Measurements from ENCODE around the gene CD9.
"Not testable (repeated sequence)": the region's sequence is repeated elsewhere in the genome, so short reads cannot be mapped to it uniquely, and the experiment has no call there.

CD9 gene

DNA sequence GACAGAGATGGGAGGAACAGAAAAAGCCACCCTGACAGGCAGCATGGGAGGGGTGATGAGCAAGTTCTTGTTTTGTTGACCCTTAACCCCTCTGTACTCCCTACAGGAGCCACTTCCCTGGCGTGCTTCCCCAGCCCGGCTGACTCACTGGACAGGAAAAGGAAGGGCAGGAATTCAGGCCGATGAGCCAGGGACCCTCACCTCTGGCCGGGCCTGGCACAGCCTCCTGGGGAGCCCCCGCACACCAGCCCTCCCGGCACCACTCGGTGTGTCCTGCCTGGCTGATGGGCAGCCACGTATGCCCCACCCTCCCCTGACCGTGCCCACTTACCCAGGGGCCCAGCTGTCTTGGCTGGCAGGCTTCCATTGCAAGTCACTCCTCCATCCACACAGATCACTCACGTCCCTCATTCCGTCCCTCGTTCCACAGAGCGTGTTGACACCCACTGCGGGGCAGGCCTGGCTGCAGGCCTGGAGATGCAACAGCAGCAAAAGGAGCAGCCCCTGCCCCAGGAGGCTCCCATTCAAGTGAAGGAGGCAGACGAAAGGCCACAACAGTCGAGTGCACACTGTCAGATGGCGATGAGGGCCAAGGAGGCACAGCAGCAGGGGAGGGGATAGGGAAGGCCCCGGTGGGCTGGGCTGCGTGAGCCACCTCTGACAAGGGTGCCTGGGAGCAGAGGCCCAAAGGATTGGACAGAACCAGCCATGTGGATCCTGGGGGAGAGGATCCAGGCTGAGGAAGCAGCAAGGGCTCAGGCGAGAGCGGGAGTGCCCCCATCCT, 19.7 kb upstream of the CD9 start:
- no peak for DNase-seq

DNA sequence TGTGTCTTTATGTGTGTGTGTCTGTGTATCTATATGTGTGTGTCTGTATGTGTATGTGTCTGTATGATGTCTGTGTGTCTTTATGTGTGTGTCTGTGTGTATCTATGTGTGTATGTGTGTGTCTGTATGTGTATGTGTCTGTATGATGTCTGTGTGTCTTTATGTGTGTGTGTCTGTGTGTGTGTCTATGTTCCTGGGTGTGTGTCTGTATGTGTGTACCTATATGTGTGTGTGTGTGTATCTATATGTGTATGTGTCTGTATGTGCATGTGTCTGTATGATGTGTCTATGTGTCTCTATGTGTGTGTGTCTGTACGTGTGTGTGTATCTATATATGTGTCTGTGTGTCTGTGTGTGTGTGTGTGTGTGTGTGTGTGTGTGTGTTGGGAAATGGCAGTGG, 19.0 kb upstream of the CD9 start:
- no peak for DNase-seq

DNA sequence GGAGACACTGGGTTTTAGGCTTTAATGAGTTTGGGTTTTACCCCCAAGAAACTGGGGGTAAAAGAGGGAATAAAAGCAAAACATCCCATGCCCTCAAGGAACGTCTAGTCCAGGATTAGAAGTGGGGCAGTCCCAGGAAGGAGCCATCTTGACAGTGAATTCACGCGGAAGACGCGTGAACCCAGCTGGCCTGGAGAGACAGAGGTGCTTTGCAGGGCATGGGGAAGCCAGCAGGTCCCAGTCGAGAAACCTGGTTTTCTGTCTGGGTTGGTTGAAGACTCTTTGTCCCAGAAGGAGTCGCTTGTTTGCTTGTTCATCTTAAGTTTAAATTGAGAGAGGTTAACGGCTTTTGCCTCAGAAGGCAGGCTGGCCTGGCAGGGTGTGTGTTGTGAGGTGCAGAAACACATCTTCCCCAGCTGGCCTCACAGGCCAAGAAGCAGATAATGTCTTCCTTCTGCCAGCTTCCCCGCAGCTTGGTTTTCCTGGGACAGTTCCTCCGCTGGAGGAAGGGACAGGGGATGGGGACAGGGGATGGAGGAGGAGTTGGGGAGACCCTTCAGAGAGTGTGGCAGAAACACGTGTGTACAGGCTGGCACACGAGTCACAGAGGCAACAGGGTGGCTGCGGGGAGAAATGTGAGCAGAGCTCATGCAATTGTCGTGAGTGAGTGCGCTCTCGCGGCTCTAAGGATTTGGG, 18.5 kb upstream of the CD9 start:
- no peak for DNase-seq

DNA sequence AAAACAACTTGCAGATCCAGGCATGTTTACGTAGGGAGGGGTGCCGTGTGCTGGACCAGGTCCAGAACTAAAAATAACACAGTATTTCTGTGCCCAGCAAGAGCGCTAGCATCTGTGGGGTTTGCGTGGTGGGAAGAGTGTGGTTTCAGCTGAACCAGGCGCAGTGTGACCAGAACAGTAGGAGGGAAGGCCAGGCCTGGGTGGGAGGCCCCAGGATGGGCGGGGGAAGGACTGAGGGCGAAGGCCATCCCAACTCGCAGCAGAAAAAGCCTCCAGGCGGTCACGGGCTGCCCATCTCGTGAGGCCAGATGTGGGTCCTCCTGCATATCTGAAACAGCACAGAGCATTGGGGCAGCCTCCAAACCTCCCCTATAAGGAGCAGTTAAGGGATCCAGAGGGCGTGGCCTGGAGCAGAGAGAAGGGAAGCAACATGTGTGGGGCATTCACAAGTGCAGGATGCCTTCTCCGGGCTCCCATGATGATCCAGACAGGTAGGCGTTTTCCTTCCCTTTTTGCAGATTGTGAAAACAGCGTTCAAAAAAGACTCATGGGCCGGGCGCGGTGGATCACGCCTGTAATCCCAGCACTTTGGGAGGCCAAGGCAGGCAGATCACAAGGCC, 17.8 kb upstream of the CD9 start:
- no peak for DNase-seq

DNA sequence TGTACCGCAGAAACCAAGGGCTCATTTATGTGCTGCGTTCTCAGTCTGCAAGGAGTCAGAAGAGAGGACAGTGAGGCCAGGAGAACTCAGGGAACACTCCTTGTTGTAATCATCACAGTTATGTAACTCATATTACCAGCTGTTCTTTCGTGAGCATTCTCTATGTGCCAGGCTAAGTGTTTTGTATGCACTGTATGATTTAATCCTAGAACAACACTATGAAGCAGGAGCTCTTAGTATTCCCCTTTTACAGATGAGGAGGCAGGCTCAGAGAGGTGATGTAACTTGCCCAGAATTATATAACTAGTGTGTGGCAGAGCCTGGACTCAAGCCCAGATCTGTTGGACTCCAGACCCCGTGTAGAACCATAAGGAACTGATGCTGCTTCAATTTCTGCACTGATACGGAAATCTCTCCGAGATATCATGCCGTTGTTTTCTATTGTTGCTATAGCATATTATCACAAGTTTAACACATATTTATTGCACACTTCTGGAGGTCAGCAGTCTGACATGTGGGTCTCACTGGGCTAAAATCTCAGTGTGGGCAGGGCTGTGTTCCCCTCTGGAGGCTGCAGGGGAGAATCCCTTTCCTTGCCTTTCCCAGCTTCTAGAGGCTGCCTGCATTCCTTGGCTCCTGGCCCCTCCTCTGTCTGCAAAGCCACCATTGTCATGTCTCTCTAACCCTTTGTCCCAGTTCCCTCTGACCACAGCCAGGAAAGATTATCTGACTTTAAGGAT, 16.3 kb upstream of the CD9 start:
- no peak for DNase-seq

DNA sequence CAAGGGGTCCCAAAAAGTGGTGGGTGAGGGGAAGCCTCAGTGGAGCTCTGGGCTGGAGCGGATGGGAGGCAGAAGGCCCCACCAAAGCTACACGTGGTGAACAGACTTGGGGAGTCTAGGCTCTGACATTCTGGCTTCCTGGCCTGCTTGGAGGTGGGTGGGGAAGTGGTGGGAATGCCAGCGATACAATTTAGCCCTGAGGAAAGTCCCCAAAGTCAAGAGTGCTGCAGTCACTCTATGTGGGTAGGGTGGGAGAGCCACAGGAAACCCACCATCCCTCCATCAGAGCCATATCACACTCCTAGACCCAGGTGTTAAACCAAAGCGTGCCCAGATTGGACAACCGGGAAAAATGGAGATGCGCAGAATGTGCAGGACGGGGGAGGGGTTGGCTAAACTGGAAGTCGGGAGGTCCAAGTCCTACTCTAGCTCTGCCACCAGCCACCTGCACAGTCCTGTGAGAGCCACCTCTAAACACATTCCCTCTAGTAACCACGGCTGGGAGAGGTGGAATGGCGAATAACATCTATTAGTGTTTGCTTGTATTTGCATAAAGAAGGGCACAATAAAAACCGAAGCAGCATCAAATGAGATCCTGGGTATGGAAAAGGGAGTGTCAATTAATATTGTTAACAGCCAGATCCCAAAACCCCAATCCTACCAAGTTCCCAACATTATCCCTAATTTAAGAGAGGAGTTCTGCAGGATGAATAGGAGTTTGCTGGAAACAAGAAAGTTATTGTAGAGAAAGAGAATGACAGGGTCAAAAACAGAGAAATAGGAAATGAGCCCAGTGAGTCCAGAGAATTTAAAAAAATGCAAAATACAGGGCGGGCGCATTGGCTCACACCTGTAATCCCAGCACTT, 14.0 kb upstream of the CD9 start:
- DNase-seq, result no peak

DNA sequence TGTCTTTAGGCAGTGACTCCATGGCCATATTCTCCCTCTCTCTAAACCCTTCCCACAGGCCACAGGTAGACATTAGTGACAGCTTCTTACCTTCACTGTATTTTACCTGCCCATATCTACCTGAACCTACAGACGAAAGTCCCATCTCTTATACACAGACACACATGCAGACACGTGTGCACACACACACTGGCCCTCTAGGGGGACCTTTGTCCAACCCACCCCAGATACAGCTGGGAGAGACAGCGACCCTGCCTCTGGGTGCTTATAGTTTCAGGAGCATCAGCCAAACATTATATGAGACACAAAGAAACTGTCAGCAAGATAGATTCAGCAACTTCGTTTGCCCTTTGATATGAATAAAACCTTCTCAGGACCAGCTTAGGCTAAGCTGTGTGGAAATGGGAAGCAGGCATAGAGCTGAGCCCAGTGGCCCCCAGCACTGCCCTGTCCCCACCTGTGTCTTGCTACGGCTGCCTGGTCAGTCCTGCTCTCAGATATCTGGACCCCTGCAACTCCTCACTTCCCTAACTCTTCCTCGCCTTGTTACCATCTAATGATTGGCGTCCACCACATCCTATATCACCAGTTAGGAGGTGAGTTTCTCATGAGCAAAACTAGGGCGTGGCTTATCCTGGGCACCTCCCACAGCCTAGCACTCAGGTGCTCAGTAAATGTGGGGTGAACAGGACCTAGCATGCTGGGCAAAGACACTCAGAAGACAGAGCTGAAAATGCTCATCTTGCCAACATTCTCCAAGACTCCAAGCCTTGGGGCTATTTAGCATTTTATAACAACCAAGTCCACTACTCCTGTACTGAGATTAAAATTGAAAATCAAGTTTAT, 12.0 kb upstream of the CD9 start:
- no peak for DNase-seq

DNA sequence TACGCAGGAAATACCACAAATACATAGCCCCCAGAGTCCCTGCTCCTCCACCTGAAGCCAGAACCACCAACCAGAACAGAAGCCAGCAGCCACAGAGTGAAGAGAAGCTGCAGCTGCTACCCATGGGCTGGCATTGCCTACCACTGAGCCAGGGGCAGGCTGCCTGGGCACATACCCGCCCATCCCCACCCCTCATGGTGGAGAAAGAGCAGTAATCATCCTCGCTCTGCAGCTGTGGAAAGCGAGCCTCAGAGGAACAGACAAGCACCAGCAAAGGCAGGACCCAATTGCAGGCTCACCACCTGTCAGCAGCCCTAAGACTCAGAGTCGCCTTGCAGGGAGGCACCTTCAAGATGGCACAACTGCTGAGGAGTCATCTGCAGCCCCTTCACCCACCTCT, 11.2 kb upstream of the CD9 start:
- no peak for DNase-seq

DNA sequence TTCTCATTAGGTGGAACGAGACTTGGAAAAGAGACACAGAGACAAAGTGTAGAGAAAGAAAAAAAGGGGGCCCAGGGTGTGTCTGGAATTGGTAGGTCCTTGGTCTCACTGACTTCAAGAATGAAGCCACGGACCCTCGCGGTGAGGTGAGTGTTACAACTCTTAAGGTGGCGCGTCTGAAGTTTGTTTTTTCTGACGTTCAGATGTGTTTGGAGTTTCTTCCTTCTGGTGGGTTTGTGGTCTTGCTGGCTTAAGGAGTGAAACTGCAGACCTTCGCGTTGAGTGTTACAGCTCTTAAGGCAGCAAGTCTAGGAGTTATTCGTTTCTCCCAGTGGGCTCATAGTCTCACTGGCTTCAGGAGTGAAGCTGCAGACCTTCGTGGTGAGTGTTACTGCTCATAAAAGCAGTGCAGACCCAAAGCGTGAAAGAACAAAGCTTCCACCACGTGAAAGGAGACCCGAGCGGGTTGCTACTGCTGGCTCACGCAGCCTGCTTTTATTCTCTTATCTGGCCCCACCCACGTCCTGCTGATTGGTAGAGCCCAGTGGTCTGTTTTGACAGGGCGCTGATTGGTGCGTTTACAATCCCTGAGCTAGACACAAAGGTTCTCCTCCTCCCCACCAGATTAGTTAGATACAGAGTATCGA, 10.1 kb upstream of the CD9 start:
- DNase-seq, result not testable (repeated sequence)

DNA sequence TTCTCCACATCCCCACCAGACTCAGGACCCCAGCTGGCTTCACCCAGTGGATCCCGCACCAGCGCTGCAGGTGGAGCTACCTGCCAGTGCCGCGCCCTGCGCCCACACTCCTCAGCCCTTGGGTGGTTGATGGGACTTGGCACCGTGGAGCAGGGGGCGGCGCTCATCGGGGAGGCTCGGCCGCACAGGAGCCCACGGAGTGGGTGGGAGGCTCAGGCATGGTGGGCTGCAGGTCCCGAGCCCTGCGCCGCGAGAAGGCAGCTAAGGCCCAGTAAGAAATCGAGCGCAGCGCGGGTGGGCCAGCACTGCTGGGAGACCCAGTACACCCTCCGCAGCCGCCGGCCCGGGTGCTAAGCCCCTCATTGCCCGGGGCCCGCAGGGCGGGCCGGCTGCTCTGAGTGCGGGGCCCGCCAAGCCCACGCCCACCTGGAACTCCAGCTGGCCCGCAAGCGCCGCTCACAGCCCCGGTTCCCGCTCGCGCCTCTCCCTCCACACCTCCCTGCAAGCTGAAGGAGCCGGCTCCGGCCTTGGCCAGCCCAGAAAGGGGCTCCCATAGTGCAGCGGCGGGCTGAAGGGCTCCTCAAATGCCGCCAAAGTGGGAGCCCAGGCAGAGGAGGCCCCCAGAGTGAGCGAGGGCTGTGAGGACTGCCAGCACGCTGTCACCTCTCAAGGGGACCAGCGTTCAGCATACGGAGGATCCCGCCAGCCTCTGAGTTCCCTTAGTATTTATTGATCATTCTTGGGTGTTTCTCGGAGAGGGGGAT, 9.3 kb upstream of the CD9 start:
- DNase-seq, result not testable (repeated sequence)

DNA sequence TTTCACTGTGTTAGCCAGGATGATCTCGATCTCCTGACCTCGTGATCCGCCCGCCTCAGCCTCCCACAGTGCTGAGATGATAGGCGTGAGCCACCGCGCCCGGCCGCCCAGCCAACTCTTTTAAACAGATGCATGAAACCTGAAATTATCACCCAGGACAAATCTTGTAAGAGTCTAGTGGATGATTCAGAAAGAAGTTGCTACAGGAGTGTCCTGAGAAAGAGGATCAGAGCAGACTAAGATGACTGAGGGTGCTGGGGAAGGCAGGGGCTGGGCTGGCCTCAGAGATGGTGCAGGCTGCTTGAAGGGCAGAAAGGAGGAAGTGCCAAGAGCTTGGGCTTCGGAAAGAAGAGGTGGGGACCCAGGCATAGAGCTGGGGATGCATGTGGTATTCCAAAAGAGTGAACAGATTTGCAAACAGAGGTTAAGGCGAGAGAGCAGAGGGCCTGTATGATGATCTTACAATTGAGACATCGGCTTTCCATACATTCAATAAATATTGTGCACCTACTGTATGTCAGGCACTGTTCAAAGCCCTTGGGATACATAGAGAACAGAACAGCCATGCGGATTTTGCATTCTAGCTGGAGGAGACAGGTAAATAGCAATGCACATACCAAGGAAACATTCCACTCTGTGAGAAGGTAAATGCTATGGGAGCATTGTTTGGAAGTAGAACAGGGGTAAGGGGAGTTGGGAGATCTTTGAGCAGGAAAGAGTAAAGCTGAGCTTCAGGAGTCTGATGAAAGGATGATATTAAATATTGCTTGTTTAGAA, 7.4 kb upstream of the CD9 start:
- DNase-seq, result no peak

DNA sequence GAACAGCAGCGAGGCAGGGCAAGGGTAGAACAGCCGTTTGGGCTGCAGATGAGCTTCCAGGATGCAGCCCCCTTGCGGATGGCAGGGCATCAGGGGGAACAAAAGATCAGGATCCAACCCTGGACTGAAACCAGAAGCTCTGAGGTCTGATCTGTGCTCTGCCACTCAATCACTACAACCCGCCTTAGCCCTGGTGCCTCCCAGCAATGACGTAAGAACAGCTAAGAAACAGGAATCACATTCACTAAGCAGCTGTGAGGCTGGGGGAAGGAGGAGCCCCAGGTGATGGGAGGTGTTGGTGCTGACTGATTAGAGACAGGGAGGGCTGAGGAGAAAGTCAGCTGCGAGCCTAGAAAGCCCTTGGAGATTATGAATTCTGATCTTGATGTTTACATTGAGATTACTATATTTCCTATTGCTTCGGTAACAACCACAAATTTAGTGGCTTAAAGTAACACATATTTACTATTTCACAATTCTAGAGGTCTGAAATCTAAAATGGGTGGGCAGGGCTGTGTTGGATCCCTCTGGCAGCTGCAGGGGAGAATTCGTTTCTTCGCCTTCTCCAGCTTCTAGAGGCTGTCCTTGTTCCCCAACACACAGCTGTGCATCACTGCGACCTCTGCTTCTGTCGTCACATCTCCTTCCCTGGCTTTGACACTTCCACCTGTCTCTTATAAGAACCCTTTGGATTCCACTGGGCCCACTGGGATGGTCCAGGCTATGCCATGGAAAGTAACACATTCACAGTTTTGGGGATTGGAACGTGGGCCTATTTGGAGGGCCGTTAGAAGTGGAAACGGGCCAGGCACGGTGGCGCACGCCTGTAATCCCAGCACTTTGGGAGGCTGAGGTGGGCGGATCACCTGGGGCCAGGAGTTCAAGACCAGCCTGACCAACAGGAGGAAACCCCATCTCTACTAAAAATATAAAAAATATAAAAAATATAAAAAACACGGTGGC, 6.1 kb upstream of the CD9 start:
- no peak for DNase-seq

DNA sequence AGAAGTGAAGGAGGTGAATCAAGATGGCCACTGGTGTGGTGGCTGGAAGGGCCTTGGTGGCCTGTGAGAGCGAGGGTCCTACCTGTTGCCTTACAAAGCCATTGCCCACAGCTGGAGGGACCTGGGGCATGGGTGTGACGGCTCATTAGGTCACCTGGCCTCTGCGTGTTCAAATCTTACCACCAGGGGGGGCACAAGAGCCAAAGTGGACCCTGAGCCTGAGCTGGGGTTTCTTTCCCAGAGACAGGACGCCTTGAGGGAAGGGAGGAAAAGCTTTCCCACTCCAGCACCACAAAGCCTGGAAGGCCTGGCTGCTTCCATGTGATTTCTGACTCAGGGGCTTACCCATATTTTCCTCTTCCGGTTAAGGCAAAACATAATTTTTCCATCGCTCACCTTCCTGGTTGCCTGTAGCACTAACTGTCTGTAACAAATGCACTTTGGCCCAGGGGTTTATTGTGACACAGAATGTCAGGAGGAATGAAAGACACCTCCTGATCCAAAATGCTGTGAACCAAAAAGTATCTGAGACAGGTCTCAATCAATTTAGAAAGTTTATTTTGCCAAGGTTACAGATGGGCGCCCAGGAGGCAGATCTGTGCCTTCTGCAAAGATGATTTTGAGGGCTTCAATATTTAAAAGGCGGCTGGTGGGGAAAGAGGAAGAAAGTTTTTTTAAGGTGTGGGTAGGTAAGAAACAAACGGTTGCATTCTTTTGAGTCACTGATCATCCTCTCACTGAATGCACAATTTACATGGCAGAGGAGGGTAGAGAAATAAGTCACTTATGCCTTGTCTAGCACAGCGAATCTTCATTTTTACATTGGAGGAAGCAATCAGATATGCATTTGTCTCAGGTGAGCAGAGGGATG, 4.3 kb upstream of the CD9 start:
- DNase-seq, result peak; percentile 27

DNA sequence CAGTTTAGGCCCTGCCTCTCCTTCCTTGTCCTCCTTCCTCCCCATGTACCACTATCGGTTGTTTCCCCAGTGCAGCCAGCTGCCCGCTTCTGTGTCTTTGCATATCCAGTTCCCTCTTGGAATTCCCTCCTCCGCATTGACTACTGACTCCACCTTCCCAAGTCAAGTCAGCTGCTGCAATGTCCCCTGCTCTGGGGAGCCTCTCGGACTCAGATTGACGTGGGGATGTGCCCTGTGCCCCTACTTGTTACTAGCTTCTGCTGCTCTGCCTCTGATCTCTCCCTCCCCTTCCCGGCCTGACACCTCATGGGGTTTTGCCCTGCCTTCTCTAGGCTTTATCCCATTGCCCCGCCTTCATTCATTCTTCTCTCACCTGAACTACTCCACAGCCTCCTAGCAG, 2.1 kb upstream of the CD9 start:
- DNase-seq, result no peak

DNA sequence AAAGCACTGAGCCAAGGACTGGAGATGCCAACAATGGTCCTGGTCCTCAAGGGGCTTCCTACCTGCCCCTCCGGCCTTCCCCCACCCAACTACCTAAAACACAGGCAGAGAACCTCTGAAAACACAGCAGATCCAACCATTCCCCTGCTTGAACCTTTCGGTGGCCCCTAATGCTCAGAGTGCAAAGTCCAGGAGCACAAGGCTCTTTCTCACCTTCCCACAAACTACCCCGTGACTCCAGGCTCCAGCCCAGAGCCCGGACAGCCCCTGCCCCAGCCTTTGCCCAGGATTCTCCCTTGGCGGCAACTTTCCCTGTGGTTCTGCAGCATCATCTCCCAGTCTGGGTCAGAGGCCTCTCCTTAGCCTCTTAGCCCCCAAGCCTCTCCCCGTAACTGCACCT, 1.6 kb upstream of the CD9 start:
- DNase-seq, result no peak

DNA sequence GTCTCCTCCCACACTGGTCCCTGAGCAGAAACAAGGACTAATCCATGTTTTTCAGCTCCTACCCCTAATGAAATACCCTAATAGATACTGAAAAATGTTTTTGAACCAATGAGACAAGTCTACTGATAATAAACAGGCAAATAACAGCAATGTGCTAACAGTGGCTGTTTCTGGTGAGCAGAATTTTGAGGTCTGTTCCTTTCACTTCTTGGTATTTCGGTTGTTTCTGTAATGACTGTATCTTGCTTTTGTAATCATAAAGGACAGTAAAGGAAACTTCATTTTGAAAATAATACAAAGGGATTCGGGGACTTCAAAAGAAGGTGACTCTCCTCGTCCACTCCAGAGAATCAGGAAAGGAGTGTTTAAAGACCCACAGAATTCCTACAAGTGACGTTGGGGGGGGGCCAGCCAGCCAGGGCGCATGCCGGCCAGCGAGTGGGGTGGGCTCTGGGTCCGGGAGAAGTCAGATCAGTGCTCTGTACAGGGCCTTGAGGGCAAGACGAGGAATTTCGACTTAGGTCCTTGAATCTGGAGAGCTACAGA, 1.1 kb upstream of the CD9 start:
- DNase-seq, result no peak
